ENCODE measurements around the gene RAD23B.

RAD23B gene

GRCh38 chr9:107351382-107352045 is 68.4 kb downstream of the RAD23B start:
- DNase-seq (ENCODE audit: low spot score) = no peak
- TF ChIP-seq CTCF (IDR thresholded peaks at IDR 0.05) = no peak
- Histone ChIP-seq H3K27ac (no peak overlapping the region), H3K4me3 (no peak overlapping the region)

- no peak for DNase-seq (ENCODE audit: low spot score)
These were observed 72.3 kb downstream of the RAD23B start for GRCh38 chr9:107355394-107355793.

GRCh38 chr9:107358986-107359385 is 75.9 kb downstream of the RAD23B start:
- no peak for DNase-seq (ENCODE audit: low spot score)
- TF ChIP-seq CTCF (IDR thresholded peaks at IDR 0.05) = no peak

More at GRCh38 chr9:107355394-107355793, 72.3 kb downstream of the RAD23B start:
- Histone ChIP-seq H3K4me3 (no peak overlapping the region), H3K27ac (no peak overlapping the region)
- no peak for TF ChIP-seq CTCF (IDR thresholded peaks at IDR 0.05)

GRCh38 chr9:107360098-107360497 is 77.0 kb downstream of the RAD23B start:
- DNase-seq (ENCODE audit: low spot score) = no peak
- H3K4me3 ChIP-seq = no peak overlapping the region
- no peak for TF ChIP-seq CTCF (IDR thresholded peaks at IDR 0.05)
- H3K27ac ChIP-seq = no peak overlapping the region

More at GRCh38 chr9:107358986-107359385, 75.9 kb downstream of the RAD23B start:
- Histone ChIP-seq H3K27ac (no peak overlapping the region), H3K4me3 (no peak overlapping the region)

- H3K27ac ChIP-seq = no peak overlapping the region
- no peak overlapping the region for H3K4me3 ChIP-seq
- TF ChIP-seq CTCF (IDR thresholded peaks at IDR 0.05) = no peak
- no peak for DNase-seq (ENCODE audit: low spot score)
These were observed 78.7 kb downstream of the RAD23B start for GRCh38 chr9:107361816-107362215.

GRCh38 chr9:107363516-107364152 is 80.6 kb downstream of the RAD23B start:
- no peak overlapping the region for H3K27ac ChIP-seq
- no peak for TF ChIP-seq CTCF (IDR thresholded peaks at IDR 0.05)
- DNase-seq (ENCODE audit: low spot score) = no peak
- H3K4me3 ChIP-seq = no peak overlapping the region
